IPS DF 19.7 (cell line): Measurements from ENCODE around the gene ZCCHC24.

Experiments used
- DNase-seq: peaks from one replicate; pipeline ENCODE4 v3.0.0-alpha.2; 2013; ENCODE audit warnings: low read depth, low spot score

The ZCCHC24 gene

GRCh38 chr10:79446758-79447084, 1.3 kb upstream of the ZCCHC24 start:
- no peak for DNase-seq

GRCh38 chr10:79445977-79446757, 743 bp upstream of the ZCCHC24 start:
- no peak for DNase-seq

- DNase-seq, result no peak
Observed at GRCh38 chr10:79444199-79445119, 965 bp downstream of the ZCCHC24 start.

GRCh38 chr10:79443338-79444198, 1.9 kb downstream of the ZCCHC24 start:
- DNase-seq, result no peak

GRCh38 chr10:79442171-79443040, 3.0 kb downstream of the ZCCHC24 start:
- no peak for DNase-seq

- DNase-seq, result no peak
Observed at GRCh38 chr10:79441433-79441832, 4.0 kb downstream of the ZCCHC24 start.

GRCh38 chr10:79440281-79440680, 5.1 kb downstream of the ZCCHC24 start:
- DNase-seq, result no peak

- DNase-seq, result no peak
Observed at GRCh38 chr10:79438699-79439085, 6.7 kb downstream of the ZCCHC24 start.

- no peak for DNase-seq
Observed at GRCh38 chr10:79438021-79438698, 7.3 kb downstream of the ZCCHC24 start.

GRCh38 chr10:79437111-79437814, 8.2 kb downstream of the ZCCHC24 start:
- DNase-seq, result no peak

- DNase-seq, result no peak
Observed at GRCh38 chr10:79436850-79437103, 8.6 kb downstream of the ZCCHC24 start.

GRCh38 chr10:79436066-79436849, 9.2 kb downstream of the ZCCHC24 start:
- no peak for DNase-seq

- DNase-seq, result no peak
Observed at GRCh38 chr10:79435271-79436065, 10.0 kb downstream of the ZCCHC24 start.

GRCh38 chr10:79434821-79435251, 10.6 kb downstream of the ZCCHC24 start:
- no peak for DNase-seq

- no peak for DNase-seq
Observed at GRCh38 chr10:79434223-79434687, 11.2 kb downstream of the ZCCHC24 start.

- no peak for DNase-seq
Observed at GRCh38 chr10:79433324-79434222, 11.9 kb downstream of the ZCCHC24 start.
